ENCODE results near the gene AP1B1. TPM values are rescaled to one million over a fixed set of nuclear protein-coding genes. Genes with fewer than 3 reads are reported as not detected.
"Not testable (repeated sequence)": the region's sequence is repeated elsewhere in the genome, so short reads cannot be mapped to it uniquely, and the experiment has no call there.

AP1B1 gene
- total RNA-seq, 1 donor = 215 TPM

- DNase-seq (ENCODE audit: low read depth in 2 of 3, low spot score in 2 of 3) = no peak
Observed at GRCh38 chr22:29390270-29390669, 1.9 kb upstream of the AP1B1 start.

DNA sequence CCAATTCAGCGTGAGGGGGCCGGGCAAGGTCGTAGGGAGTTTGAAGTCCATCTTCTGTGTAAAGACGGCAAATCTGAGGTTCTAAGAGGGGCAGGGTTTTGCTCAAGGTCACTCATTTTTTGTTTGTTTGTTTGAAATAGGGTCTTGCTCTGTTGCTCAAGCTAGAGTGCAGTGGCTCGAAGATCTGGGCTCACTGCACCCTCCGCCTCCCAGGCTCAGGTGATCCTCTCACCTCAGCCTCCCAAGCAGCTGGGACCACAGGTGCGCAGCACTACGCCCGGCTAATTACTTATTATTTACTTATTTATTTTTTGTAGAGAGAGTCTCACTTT lies 355 bp upstream of the AP1B1 start:
- no peak for DNase-seq (ENCODE audit: low read depth in 2 of 3, low spot score in 2 of 3)

DNA sequence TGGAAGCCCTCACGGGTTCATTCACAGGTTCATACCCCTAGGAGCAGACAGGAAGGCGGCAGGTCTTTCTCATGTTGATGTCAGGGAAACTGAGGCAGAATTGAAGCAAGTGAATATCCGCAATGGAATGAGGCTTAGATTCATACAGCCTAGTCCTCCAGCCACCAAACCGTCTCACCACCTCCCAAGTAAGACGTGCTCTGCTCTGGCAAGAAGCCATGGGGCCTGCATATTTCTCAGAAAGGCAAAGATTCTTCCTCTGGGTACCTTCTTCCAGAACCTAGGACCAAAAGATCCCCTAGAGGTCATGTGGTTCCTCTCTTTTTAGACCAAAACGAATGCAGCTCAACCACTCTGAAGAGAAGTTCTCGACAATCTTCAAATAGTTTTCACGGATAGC lies 1.7 kb downstream of the AP1B1 start:
- no peak for DNase-seq (ENCODE audit: low read depth in 2 of 3, low spot score in 2 of 3)

DNA sequence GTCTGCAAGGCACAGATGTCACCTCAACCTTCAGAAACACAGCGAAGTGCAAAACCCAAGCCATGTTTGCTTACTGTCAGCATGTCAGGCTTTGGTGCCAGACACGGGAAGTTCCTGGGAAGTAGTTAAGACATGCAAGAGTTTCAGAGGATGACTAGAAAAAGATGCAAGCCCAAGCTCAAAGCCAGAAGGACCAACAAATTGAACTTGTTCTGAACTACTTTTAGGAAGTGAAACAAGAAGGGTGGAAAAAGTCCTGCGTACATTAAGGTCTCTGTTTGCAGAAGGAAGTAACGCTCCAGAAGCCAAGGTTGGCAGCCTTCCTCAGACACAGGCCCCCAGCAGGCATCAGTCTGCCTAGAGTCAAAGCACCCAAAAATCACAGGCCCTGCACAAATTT lies 2.6 kb downstream of the AP1B1 start:
- DNase-seq (ENCODE audit: low read depth in 2 of 3, low spot score in 2 of 3) = peak in 1 of 3 donors; percentile 49

DNA sequence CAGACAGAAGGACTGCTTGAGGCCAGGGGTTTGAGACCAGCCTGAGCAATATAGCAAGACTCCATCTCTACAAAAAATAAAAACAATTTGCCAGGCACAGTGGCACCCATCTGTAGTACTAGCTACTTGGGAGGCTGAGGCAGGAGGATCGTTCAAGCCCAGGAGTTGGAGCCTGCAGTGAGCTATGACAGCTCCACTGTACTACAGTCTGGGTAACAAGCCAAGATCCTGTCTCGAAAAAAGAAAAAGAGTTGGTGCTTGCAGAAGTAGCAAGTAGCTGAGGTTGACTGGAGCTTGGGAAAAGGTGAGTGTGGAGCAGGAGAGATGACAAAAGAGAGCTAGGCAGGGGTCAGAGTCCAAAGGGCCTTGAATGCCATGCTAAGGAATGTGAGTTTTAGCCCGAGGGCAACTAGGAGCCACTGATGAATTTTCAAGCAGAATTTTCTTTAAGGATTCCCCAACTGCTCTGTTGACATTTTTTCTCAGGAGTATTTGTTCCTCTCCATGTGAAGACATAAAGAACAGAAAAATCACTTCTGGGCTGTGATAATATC lies 3.1 kb downstream of the AP1B1 start:
- no peak for DNase-seq (ENCODE audit: low read depth in 2 of 3, low spot score in 2 of 3)

GRCh38 chr22:29383740-29384139 lies 4.6 kb downstream of the AP1B1 start:
- DNase-seq (ENCODE audit: low read depth in 2 of 3, low spot score in 2 of 3) = no peak

- no peak for DNase-seq (ENCODE audit: low read depth in 2 of 3, low spot score in 2 of 3)
Observed at GRCh38 chr22:29382580-29383302, 5.6 kb downstream of the AP1B1 start.

GRCh38 chr22:29380856-29381255 lies 7.5 kb downstream of the AP1B1 start:
- DNase-seq (ENCODE audit: low read depth in 2 of 3, low spot score in 2 of 3) = no peak

DNA sequence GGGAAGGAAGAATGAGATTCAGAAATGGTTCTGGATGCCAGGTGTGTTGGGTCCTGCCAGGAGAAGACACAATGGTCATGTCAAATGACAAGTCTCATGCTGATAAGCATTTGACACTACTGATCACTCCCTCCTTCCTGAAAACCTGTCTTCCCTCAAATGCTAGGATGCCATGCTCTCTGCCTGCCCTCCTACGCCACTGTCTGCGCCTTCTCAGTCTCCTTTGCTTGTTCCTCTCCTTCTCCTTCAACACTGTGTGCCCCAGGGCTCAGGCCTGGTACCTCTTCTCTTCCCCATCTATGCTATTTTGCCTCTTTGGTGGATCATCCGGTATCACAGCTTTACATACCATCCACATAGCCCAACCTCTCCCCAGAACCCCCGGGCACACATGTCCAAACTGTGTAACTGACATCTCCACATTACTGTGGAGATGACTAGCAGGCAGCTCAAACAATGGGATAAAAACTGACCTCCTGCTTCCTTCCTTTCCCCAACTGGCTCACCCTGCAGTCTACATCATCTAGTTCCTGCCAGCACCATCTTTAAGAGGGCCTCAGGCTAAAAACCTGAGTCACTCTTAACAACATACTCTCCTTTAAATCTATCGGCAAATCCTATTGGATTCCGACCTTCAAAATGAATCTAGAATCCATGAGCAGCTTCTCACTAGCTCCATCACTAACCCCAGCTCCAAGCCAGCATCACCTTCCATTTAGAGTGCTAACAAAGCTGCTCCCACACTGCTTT lies 8.2 kb downstream of the AP1B1 start:
- DNase-seq (ENCODE audit: low read depth in 2 of 3, low spot score in 2 of 3) = no peak

DNA sequence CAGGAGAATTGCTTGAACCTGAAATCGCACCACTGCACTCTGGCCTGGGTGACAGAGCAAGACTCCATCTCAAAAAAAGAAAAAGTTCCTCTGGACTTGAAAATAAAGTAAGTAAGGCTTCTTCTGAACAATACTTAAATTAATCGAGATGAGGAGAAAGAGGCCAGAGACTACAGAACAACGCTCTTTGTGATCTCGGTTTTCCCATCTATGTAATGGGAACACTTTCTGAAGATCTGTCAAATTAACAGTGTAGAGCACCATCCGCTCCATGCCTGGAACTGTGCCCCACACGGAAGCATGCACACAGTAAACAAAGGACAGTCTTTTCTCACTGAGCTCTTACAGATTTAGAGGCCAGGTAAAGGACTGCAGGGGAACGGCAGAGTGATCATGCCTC lies 9.1 kb downstream of the AP1B1 start:
- DNase-seq (ENCODE audit: low read depth in 2 of 3, low spot score in 2 of 3) = no peak

GRCh38 chr22:29377979-29378378 lies 10.4 kb downstream of the AP1B1 start:
- DNase-seq (ENCODE audit: low read depth in 2 of 3, low spot score in 2 of 3) = no peak

DNA sequence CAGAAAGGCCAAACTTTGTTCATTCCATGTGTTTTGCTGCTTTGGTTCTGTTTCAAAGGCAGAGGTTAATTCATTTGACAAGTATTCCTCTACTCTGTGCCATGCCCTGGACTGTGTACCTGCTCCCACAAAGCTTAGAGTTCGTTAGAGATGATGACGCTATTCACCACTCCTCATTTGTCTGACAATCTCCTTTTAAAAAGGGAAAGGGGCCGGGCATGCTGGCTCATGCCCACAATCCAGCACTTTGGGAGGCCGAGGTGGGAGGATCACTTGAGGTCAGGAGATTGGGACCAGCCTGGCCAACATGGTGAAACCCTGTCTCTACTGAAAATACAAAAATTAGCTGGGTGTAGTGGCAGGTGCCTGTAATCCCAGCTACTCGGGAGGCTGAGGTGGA lies 11.7 kb downstream of the AP1B1 start:
- DNase-seq (ENCODE audit: low read depth in 2 of 3, low spot score in 2 of 3) = not testable (repeated sequence)

DNA sequence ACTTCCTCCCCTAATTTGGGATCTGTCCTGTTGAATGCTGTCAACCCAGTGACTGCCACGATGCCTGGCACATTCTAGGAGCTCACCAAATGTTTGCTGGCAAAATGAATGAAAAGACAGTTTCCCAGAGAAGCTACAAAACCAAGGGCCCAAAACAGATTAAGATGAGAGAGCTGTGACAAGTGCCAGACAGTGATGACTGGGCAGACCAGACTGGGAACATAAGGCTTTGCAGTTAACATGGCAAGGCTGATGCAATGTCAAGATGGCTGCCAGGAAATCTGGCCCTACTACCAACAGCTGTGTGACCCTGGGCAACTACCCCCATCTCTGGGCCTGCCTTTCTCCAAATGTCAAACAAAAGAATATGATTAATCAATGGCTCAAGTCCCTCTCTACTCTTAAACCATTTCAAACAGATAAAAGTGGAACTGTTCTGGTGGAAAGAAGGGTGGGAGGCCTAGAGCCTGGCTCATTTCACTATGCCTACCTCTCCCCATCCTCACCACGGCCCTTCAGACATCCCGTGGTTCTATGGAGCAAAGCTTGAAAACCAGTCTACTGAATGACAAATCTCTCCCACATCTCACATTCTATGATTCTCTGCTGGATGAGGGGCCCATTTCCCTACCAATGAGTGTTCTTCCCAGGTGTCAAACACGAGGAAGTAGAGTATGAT lies 12.8 kb downstream of the AP1B1 start:
- DNase-seq (ENCODE audit: low read depth in 2 of 3, low spot score in 2 of 3) = no peak

- not testable (repeated sequence) for DNase-seq (ENCODE audit: low read depth in 2 of 3, low spot score in 2 of 3)
Observed at GRCh38 chr22:29374806-29375205, 13.6 kb downstream of the AP1B1 start.

DNA sequence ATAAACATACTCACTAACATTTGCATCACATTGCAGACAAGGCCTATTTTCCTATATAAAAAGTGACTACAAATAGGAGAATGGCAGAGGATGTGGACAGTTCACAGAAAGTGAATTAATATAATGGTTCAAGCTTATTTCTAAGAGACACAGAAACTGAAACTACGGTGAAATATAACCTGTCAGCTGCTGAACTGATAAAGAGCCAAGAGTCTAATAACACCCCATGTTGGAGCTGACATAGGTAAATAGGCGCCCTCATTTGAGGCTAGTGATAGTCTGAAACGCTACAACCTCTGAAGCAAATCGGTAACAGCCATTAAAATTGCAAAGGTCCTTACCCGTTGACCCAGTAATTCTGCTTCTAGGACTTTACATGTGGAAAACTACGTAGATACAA lies 14.0 kb downstream of the AP1B1 start:
- DNase-seq (ENCODE audit: low read depth in 2 of 3, low spot score in 2 of 3) = no peak

DNA sequence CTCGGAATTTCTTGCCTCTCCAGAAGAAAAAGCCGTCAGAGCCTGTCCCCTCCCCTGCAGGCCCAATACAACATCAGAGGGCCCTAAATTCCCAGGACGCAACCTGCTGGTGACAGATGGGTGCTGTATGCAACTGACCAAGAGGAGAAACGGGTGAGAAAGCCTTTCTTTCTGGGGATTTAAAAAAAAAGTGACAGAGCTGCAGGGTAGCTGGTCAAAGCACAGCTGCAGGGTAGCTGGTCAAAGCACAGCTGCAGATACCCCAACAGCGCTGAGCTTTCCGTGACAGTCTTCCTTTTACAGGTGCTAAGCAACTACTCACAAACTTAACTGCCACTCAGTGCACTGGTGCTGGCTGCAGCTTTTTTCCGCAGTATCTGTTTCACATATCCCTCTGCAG lies 17.8 kb downstream of the AP1B1 start:
- no peak for DNase-seq (ENCODE audit: low read depth in 2 of 3, low spot score in 2 of 3)

DNA sequence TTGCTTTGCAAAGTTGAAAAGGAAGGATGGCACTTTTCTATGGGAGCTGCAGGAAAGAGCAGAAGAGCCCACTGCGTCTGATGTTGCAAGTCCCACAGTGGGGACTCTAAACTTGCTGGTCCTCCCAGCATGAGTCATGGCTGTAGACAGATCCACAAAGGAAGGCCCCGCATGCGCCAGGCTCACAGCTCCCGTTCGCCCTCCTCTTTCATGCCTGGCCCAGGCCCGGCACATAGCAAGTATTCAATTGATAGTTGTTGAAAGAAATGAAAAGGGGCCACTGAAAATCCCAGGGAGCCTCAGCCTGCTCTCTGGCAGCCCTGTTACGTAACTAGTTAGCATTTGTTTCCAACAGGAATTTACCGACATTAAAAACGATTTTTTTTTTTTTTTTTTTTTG lies 18.9 kb downstream of the AP1B1 start:
- DNase-seq (ENCODE audit: low read depth in 2 of 3, low spot score in 2 of 3) = no peak

DNA sequence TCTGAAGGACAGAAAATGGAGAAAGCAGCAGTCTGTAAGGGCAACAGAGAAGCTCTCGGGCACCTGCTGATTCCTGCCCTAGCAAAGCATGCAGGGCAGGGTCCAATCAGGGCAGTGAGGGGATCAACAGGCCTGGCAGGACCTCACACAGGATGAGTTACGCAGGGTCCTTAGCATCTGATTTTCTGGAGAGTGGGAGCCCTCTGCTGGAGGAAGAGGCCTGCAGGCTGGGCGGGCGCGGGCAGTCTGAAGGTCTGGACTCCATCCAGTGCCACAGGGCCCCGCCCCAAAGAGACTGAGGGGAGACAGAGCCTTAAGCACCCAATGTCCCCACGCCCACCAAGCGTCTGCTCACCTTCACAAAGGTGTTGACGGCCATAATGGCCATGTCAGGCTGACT lies 28.9 kb downstream of the AP1B1 start:
- DNase-seq (ENCODE audit: low read depth in 2 of 3, low spot score in 2 of 3) = peak in 1 of 3 donors; percentile 33

GRCh38 chr22:29357193-29357890 lies 31.0 kb downstream of the AP1B1 start:
- DNase-seq (ENCODE audit: low read depth in 2 of 3, low spot score in 2 of 3) = not testable (repeated sequence)

DNA sequence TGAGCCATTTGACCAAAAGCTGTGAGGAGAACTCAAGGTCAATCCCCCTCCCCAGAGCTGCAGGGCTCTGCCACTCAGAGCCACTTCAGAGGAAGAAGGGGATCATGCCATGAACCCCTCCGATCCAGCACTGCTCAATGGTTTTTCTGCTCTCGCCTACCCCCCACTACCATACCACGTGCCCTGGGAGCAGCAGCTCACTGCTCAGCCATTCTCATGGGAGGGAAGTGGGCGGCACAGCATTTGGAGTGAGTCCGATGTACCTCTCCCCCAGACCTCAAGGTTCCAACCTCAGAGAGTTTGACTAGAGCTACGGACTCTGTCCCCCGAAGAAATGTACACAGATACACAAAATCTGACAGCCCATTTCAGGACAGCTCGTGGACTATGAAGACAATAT lies 34.5 kb downstream of the AP1B1 start:
- no peak for DNase-seq (ENCODE audit: low read depth in 2 of 3, low spot score in 2 of 3)

DNA sequence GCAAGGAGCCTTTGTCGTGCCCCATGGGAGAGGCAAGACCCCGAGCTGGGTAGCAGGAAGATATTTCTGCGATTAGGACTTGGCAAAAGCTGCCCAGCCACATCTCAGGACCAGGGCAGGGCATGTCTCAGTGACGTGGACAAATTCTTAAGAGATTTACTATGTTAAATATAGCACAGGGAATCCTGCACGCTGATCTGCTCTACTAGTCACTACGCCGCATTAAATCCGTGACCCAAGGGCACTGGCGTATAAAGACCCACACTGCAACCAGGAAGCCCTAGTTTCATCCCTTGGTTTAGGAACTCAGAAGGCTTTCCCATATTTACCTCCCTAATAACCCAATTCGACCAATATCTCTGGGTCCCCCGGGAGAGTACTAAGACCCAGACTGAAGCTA lies 35.1 kb downstream of the AP1B1 start:
- no peak for DNase-seq (ENCODE audit: low read depth in 2 of 3, low spot score in 2 of 3)

Data from hematopoietic multipotent progenitor cell (in vitro differentiated cells).